Lower leg skin (tissue), 3 donors: ENCODE data around the gene AMBRA1.

Experiments
- CTCF ChIP-seq, 3 donors: fragments of 450-650 bp; IDR thresholded peaks; one replicate each; pipeline ENCODE4 v1.5.1; 2016; ENCODE audit warnings: antibody characterized with exemption in 3 of 3, mild to moderate bottlenecking in 3 of 3, moderate library complexity in 2 of 3
- POLR2A ChIP-seq, 2 donors: fragments of 450-650 bp; IDR thresholded peaks; one replicate each; pipeline ENCODE4 v1.6.1; 2016 to 2017; ENCODE audit warnings: antibody characterized with exemption in 2 of 2, mild to moderate bottlenecking in 1 of 2, moderate library complexity in 1 of 2

GRCh38 chr11:46618837-46619236 lies 25.0 kb upstream of the AMBRA1 start:
- TF ChIP-seq CTCF (IDR thresholded peaks at IDR 0.05) = no peak
- no peak for TF ChIP-seq POLR2A (IDR thresholded peaks at IDR 0.05)
